Transverse colon (tissue), 4 donors: ENCODE results near the gene DPP10. TPM values are rescaled to one million over a fixed set of nuclear protein-coding genes. Genes with fewer than 3 reads are reported as not detected.
"Not testable (repeated sequence)": the region's sequence is repeated elsewhere in the genome, so short reads cannot be mapped to it uniquely, and the experiment has no call there.

Source experiments
- DNase-seq: peaks from one replicate; pipeline ENCODE4 v3.0.0-alpha.2; 2019
- H3K27ac ChIP-seq, 4 donors: fragments of 200-600 bp; sonication (generic); 2 replicates each; pipeline ENCODE4 v1.5.1; 2016 to 2018; ENCODE audit warnings: inconsistent platforms in 4 of 4
- H3K27me3 ChIP-seq: fragments of 200-600 bp; sonication (generic); 2 replicates; pipeline ENCODE4 v1.5.1; 2017; ENCODE audit warnings: inconsistent platforms
- H3K36me3 ChIP-seq, 4 donors: fragments of 200-600 bp; sonication (generic); 2 replicates each; pipeline ENCODE4 v1.5.1; 2017 to 2019; ENCODE audit warnings: inconsistent platforms in 4 of 4
- H3K4me1 ChIP-seq, 4 donors: fragments of 200-600 bp; sonication (generic); 2 replicates each; pipeline ENCODE4 v1.5.1; 2017 to 2020; ENCODE audit warnings: inconsistent platforms in 4 of 4
- H3K4me3 ChIP-seq, 4 donors: fragments of 200-600 bp; sonication (generic); 1 replicate in 1 of 4; 2 replicates in 3 of 4; pipeline versions ENCODE4 v1.5.1 to v1.6.1; 2017 to 2019; ENCODE audit warnings: inconsistent platforms in 4 of 4
- H3K9me3 ChIP-seq, 2 donors: fragments of 200-600 bp; sonication (generic); 2 replicates each; pipeline ENCODE4 v1.5.1; 2017 to 2019; ENCODE audit warnings: inconsistent platforms in 2 of 2
- CTCF ChIP-seq, 5 experiments: fragments of 200-600 bp in 3 of 5; fragments of 450-650 bp in 2 of 5; sonication (generic) in 3 of 5; IDR thresholded peaks; 1 replicate in 2 of 5; 2 replicates in 3 of 5; pipeline ENCODE4 v1.5.1; 2016 to 2017; ENCODE audit warnings: antibody characterized with exemption in 5 of 5, inconsistent platforms in 3 of 5, mild to moderate bottlenecking in 2 of 5, moderate library complexity in 1 of 5
- EP300 ChIP-seq: sonication (generic); formaldehyde crosslinking; IDR thresholded peaks from one replicate; pipeline ENCODE4 v1.6.1; 2017; ENCODE audit warnings: antibody characterized with exemption, low read depth
- POLR2A ChIP-seq: fragments of 450-650 bp; IDR thresholded peaks from one replicate; pipeline ENCODE4 v1.6.1; 2016; ENCODE audit warnings: antibody characterized with exemption, mild to moderate bottlenecking, moderate library complexity
- POLR2AphosphoS5 ChIP-seq, 3 donors: sonication (generic); formaldehyde crosslinking; IDR thresholded peaks; one replicate each; pipeline ENCODE4 v1.6.1; 2016; ENCODE audit warnings: antibody characterized with exemption in 3 of 3
- WGBS, 2 donors: methylation state at CpG; one replicate each; pipeline ENCODE4 v1.1.5; 2018; ENCODE audit warnings: low coverage in 1 of 2; 5-methylcytosine and 5-hydroxymethylcytosine counted together
- in situ Hi-C, 4 donors: fragments of 200-750 bp; cut with MboI; loops; one replicate each; pipeline versions ENCODE4 v1.15.0 to v1.15.1; 2017; ENCODE audit warnings: low sequenced_read_pairs in 3 of 4, low pct_ligation_motif_present in 1 of 4, low pct_unique_long_range_greater_than_20kb in 1 of 4
- intact Hi-C: fragments of 100-400 bp; cut with DNase I; formaldehyde crosslinking; loops from one replicate; pipeline ENCODE4 v1.15.1; 2023; ENCODE audit warnings: low total_unique reads
- total RNA-seq, 4 donors: library from RNA; depleted of rRNA; stranded (reverse); fragments of >200 nt; gene quantifications; one replicate each; pipeline ENCODE4 v1.1.0, GENCODE V29; 2016

The DPP10 gene
- total RNA-seq, 4 donors from 2014 or later, result 3.4 to 8.4 (median 7.0) TPM

GRCh38 chr2:114728372-114728771, 285.9 kb downstream of the DPP10 start:
- in situ Hi-C loops, result no loop called here
- Histone ChIP-seq H3K9me3 (no peaks in the 10 kb centered on the region), H3K4me3 (no peak overlapping the region), H3K36me3 (no peaks in the 10 kb centered on the region), H3K27me3 (no peaks in the 10 kb centered on the region), H3K4me1 (no peaks in the 10 kb centered on the region), H3K27ac (no peak overlapping the region)
- DNase-seq, result no peak
- intact Hi-C loops, result no loop called here
- no peak for TF ChIP-seq POLR2AphosphoS5 (IDR thresholded peaks at IDR 0.05)
- TF ChIP-seq EP300, result no peak
- 70 to 71% methylated on average over 2 to 4 of the region's 4 CpGs for WGBS, 2 donors

GRCh38 chr2:114729026-114729425, 286.6 kb downstream of the DPP10 start:
- WGBS, 2 donors, result 72 to 83% methylated on average over 2 to 5 of the region's 5 CpGs
- intact Hi-C loops, result no loop called here

GRCh38 chr2:114735126-114735525, 292.7 kb downstream of the DPP10 start:
- H3K4me1 ChIP-seq, result no peaks in the 10 kb centered on the region
- H3K36me3 ChIP-seq, result no peaks in the 10 kb centered on the region
- no peak overlapping the region for H3K27ac ChIP-seq
- intact Hi-C loops (no loop called here), in situ Hi-C loops (no loop called here)
- TF ChIP-seq CTCF (IDR thresholded peaks at IDR 0.05) (no peak), EP300 (no peak), POLR2AphosphoS5 (IDR thresholded peaks at IDR 0.05) (no peak)
- no peak for DNase-seq
- 58% methylated on average over 3 of the region's 3 CpGs for WGBS, 2 donors
- no peaks in the 10 kb centered on the region for H3K27me3 ChIP-seq
- H3K9me3 ChIP-seq, result no peaks in the 10 kb centered on the region
- H3K4me3 ChIP-seq, result no peak overlapping the region

More at GRCh38 chr2:114729026-114729425, 286.6 kb downstream of the DPP10 start:
- Histone ChIP-seq H3K27me3 (no peaks in the 10 kb centered on the region), H3K36me3 (no peaks in the 10 kb centered on the region), H3K27ac (no peak overlapping the region), H3K4me1 (no peaks in the 10 kb centered on the region), H3K4me3 (no peak overlapping the region), H3K9me3 (no peaks in the 10 kb centered on the region)
- TF ChIP-seq CTCF (IDR thresholded peaks at IDR 0.05) (no peak), POLR2AphosphoS5 (IDR thresholded peaks at IDR 0.05) (no peak), POLR2A (no peak), EP300 (no peak)
- DNase-seq, result no peak
- in situ Hi-C loops, result no loop called here

GRCh38 chr2:114742245-114742644, 299.8 kb downstream of the DPP10 start:
- WGBS, 2 donors, result 77 to 85% methylated on average over 1 of the region's 1 CpG
- in situ Hi-C loops, result no loop called here
- TF ChIP-seq EP300 (no peak), CTCF (IDR thresholded peaks at IDR 0.05) (no peak), POLR2AphosphoS5 (IDR thresholded peaks at IDR 0.05) (no peak), POLR2A (no peak)

GRCh38 chr2:114745700-114746099, 303.3 kb downstream of the DPP10 start:
- WGBS, 2 donors, result 71 to 73% methylated on average over 2 of the region's 2 CpGs
- in situ Hi-C loops (no loop called here), intact Hi-C loops (no loop called here)
- Histone ChIP-seq H3K36me3 (no peaks in the 10 kb centered on the region), H3K4me3 (no peak overlapping the region), H3K27me3 (no peaks in the 10 kb centered on the region), H3K9me3 (no peaks in the 10 kb centered on the region), H3K27ac (no peak overlapping the region), H3K4me1 (no peaks in the 10 kb centered on the region)
- no peak for TF ChIP-seq CTCF (IDR thresholded peaks at IDR 0.05)
- TF ChIP-seq POLR2AphosphoS5 (IDR thresholded peaks at IDR 0.05), result no peak
- no peak for DNase-seq

More at GRCh38 chr2:114742245-114742644, 299.8 kb downstream of the DPP10 start:
- H3K9me3 ChIP-seq, result no peaks in the 10 kb centered on the region
- H3K27ac ChIP-seq, result no peak overlapping the region
- no peaks in the 10 kb centered on the region for H3K36me3 ChIP-seq
- no peak for DNase-seq
- intact Hi-C loops, result no loop called here
- no peak overlapping the region for H3K4me3 ChIP-seq
- no peaks in the 10 kb centered on the region for H3K4me1 ChIP-seq
- no peaks in the 10 kb centered on the region for H3K27me3 ChIP-seq

- H3K27ac ChIP-seq, H3K4me1 ChIP-seq, DNase-seq, H3K27me3 ChIP-seq, H3K9me3 ChIP-seq, H3K36me3 ChIP-seq, H3K4me3 ChIP-seq, intact Hi-C loops, in situ Hi-C loops: not testable (repeated sequence)
- 72 to 85% methylated on average over 3 of the region's 5 CpGs for WGBS, 2 donors
Measured at GRCh38 chr2:114748175-114748574, 305.7 kb downstream of the DPP10 start.
